Ascending aorta (tissue), 2 donors: ENCODE measurements around the gene CKS2. TPM values are rescaled to one million over a fixed set of nuclear protein-coding genes. Genes with fewer than 3 reads are reported as not detected.
"Not testable (repeated sequence)": the region's sequence is repeated elsewhere in the genome, so short reads cannot be mapped to it uniquely, and the experiment has no call there.

ENCODE experiments used
- DNase-seq, 2 donors: peaks; one replicate each; pipeline ENCODE4 v3.0.0-alpha.2; 2019; ENCODE audit warnings: low spot score in 2 of 2
- H3K27ac ChIP-seq, 2 donors: fragments of 200-600 bp; sonication (generic); one replicate each; pipeline ENCODE4 v1.5.1; 2016 to 2017; ENCODE audit warnings: mild to moderate bottlenecking in 1 of 2
- H3K27me3 ChIP-seq: fragments of 200-600 bp; sonication (generic); one replicate; pipeline ENCODE4 v1.5.1; 2017
- H3K36me3 ChIP-seq, 2 donors: fragments of 200-600 bp; sonication (generic); one replicate each; pipeline ENCODE4 v1.5.1; 2016
- H3K4me1 ChIP-seq, 2 donors: fragments of 200-600 bp; sonication (generic); one replicate each; pipeline ENCODE4 v1.5.1; 2016 to 2017; ENCODE audit warnings: mild to moderate bottlenecking in 1 of 2
- H3K4me3 ChIP-seq, 2 donors: fragments of 200-600 bp; sonication (generic); one replicate each; pipeline ENCODE4 v1.5.1; 2016 to 2017; ENCODE audit warnings: mild to moderate bottlenecking in 1 of 2
- H3K9me3 ChIP-seq, 2 donors: fragments of 200-600 bp; sonication (generic); one replicate each; pipeline ENCODE4 v1.5.1; 2016
- CTCF ChIP-seq, 3 experiments: fragments of 200-600 bp in 2 of 3; fragments of 450-650 bp in 1 of 3; sonication (generic) in 2 of 3; IDR thresholded peaks; one replicate each; pipeline ENCODE4 v1.5.1; 2016 to 2019; ENCODE audit warnings: antibody characterized with exemption in 3 of 3, mild to moderate bottlenecking in 1 of 3, moderate library complexity in 1 of 3
- intact Hi-C: fragments of 100-400 bp; cut with DNase I; formaldehyde crosslinking; loops from one replicate; pipeline ENCODE4 v1.15.1; 2023
- total RNA-seq: library from RNA; depleted of rRNA; stranded (reverse); fragments of >200 nt; gene quantifications from one replicate; pipeline ENCODE4 v1.1.0, GENCODE V29; 2016

The CKS2 gene
- total RNA-seq, 1 donor from 2014 or later: not detected

GRCh38 chr9:89293014-89293413 lies 18.0 kb upstream of the CKS2 start:
- no peaks in the 10 kb centered on the region for H3K4me1 ChIP-seq
- no peak for TF ChIP-seq CTCF (IDR thresholded peaks at IDR 0.05)
- intact Hi-C loops: no loop called here
- no peaks in the 10 kb centered on the region for H3K9me3 ChIP-seq
- H3K36me3 ChIP-seq: no peaks in the 10 kb centered on the region
- DNase-seq: no peak
- no peak overlapping the region for H3K27ac ChIP-seq
- no peaks in the 10 kb centered on the region for H3K27me3 ChIP-seq
- H3K4me3 ChIP-seq: no peak overlapping the region

DNA sequence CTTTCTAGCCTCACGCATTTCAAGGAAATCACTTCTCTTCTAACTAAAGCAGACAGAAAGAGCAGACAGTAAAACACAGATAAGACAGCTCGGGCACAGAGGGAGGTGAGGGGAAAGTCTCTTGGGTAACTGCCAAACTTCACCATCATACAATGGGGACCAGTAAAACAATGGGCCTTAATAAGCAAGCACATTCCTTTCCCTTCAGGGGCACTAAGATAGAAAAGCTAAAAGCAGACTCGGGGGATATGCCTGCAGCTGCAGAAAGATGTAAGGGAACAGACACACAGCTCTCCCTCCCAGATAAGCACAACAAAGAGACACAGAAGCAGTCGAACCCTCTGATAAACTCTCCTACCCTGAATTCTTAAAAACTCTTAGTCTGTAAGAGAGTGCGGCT lies 15.6 kb upstream of the CKS2 start:
- no peaks in the 10 kb centered on the region for H3K9me3 ChIP-seq
- no peak overlapping the region for H3K27ac ChIP-seq
- no peaks in the 10 kb centered on the region for H3K36me3 ChIP-seq
- no peak for TF ChIP-seq CTCF (IDR thresholded peaks at IDR 0.05)
- no peaks in the 10 kb centered on the region for H3K4me1 ChIP-seq
- DNase-seq: no peak
- no peak overlapping the region for H3K4me3 ChIP-seq
- intact Hi-C loops: no loop called here
- no peaks in the 10 kb centered on the region for H3K27me3 ChIP-seq

GRCh38 chr9:89301996-89302395 lies 9.0 kb upstream of the CKS2 start:
- intact Hi-C loops, H3K9me3 ChIP-seq, H3K27me3 ChIP-seq, DNase-seq, H3K36me3 ChIP-seq, H3K4me1 ChIP-seq, H3K4me3 ChIP-seq, H3K27ac ChIP-seq: not testable (repeated sequence)

DNA sequence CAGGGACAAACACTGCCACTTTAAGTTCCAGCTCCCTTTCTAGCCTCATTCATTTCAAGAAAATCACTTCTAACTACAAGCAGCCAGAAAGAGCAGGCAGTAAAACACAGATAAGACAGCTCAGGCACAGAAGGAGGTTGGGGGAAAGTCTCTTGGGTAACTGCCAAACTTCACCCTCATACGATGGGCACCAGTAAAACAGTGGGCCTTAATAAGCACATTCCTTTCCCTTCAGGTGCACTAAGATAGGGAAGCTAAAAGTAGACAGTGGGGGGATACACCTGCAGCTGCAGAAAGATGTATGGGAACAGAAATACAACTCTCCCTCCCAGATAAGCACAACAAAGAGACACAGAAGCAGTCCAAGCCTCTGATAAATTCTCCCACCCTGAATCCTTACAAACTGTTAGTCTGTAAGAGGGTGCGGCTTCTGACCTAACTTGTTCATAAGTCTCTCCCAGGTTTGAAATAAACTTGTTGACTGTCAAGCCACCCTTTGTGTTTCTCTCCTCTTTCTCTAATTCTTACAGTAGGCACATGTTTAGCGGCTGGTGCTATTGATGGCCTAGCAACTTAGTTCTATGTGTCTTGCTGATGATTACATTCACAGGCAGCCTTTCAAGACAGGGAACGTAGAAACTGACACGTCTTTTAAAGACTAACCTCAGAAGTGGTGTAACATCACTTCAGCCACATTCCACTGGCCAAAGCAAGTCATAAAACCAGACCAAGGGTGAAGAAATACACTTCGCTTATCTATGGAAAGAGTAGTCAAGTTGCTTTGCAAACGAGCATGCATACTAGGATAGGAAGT lies 6.8 kb upstream of the CKS2 start:
- H3K36me3 ChIP-seq: no peaks in the 10 kb centered on the region
- H3K4me1 ChIP-seq: no peaks in the 10 kb centered on the region
- no peak for TF ChIP-seq CTCF (IDR thresholded peaks at IDR 0.05)
- H3K27me3 ChIP-seq: no peaks in the 10 kb centered on the region
- no peak for DNase-seq
- no peak overlapping the region for H3K4me3 ChIP-seq
- no peak overlapping the region for H3K27ac ChIP-seq
- intact Hi-C loops: no loop called here
- no peaks in the 10 kb centered on the region for H3K9me3 ChIP-seq

DNA sequence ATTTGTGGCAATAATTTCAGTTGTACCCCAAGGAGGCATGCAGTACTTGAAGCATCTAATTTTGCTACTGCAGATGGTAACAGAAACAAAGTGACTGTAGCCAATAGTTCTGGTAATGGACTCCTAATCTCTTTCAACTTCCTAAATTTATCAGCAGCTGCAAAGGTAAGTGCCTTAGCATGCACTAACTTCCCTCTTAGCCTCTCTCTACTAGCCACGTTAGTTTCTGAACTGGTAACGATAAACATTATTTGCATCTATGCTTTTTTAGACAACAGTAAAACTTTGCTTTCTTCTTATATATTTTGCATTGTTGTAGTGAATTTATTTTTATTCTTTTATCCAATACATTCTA lies 6.2 kb upstream of the CKS2 start:
- no peak for DNase-seq
- H3K9me3 ChIP-seq: no peaks in the 10 kb centered on the region
- no peak for TF ChIP-seq CTCF (IDR thresholded peaks at IDR 0.05)
- no peak overlapping the region for H3K4me3 ChIP-seq
- no peak overlapping the region for H3K27ac ChIP-seq
- intact Hi-C loops: no loop called here
- peaks cover 0 to 5% of the 10 kb centered on the region in 2 donors for H3K4me1 ChIP-seq
- H3K27me3 ChIP-seq: no peaks in the 10 kb centered on the region
- no peaks in the 10 kb centered on the region for H3K36me3 ChIP-seq

DNA sequence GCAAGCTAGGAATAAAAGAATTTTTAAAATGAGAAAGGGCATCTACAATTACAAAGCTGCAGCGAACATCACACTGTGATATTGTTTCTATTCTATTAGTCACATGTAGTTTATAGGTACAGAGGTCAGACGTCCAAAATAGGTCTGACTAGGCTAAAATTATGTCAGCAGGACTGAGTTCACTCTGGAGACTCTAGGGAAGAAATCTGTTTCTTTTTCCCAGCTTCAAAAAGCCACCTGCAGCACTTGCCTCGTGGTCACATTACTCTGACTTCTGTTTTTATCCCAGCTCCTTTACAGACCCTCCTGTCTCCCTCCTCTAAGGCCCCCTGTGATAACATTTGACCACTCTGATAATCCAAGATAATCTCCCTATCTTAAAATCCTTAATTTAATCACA lies 5.1 kb upstream of the CKS2 start:
- H3K27me3 ChIP-seq: no peaks in the 10 kb centered on the region
- H3K36me3 ChIP-seq: no peaks in the 10 kb centered on the region
- no peak overlapping the region for H3K4me3 ChIP-seq
- peaks cover 0 to 5% of the 10 kb centered on the region in 2 donors for H3K4me1 ChIP-seq
- intact Hi-C loops: no loop called here
- no peak for TF ChIP-seq CTCF (IDR thresholded peaks at IDR 0.05)
- H3K27ac ChIP-seq: no peak overlapping the region
- DNase-seq: no peak
- H3K9me3 ChIP-seq: no peaks in the 10 kb centered on the region
